ENCODE measurements around the gene CHCHD10.

CHCHD10 gene

GRCh38 chr22:23772315-23772648 lies 4.5 kb upstream of the CHCHD10 start:
- no peak for DNase-seq

GRCh38 chr22:23769321-23769965 lies 1.7 kb upstream of the CHCHD10 start:
- DNase-seq: no peak

GRCh38 chr22:23767303-23767672 lies 484 bp downstream of the CHCHD10 start:
- DNase-seq: no peak

- no peak for DNase-seq
Observed at GRCh38 chr22:23764899-23765881, 2.6 kb downstream of the CHCHD10 start.

- no peak for DNase-seq
Observed at GRCh38 chr22:23763954-23764353, 3.8 kb downstream of the CHCHD10 start.

- no peak for DNase-seq
Observed at GRCh38 chr22:23763579-23763945, 4.2 kb downstream of the CHCHD10 start.

GRCh38 chr22:23762842-23763578 lies 4.8 kb downstream of the CHCHD10 start, which contains the start of gene C22orf15:
TSS of gene C22orf15 (plus strand) at chr22:23762990. CDS start at chr22:23763307, 317 bp downstream.
- peak in 1 of 2 experiments; percentile 2 for DNase-seq

GRCh38 chr22:23760056-23760455 lies 7.7 kb downstream of the CHCHD10 start:
- DNase-seq: no peak

GRCh38 chr22:23759566-23759965 lies 8.2 kb downstream of the CHCHD10 start:
- DNase-seq: no peak

- DNase-seq: no peak
Observed at GRCh38 chr22:23756891-23757290, 10.9 kb downstream of the CHCHD10 start.

GRCh38 chr22:23755711-23756110 lies 12.1 kb downstream of the CHCHD10 start:
- no peak for DNase-seq

GRCh38 chr22:23754980-23755636 lies 12.7 kb downstream of the CHCHD10 start:
- peak in 1 of 2 experiments; percentile 7 for DNase-seq

- DNase-seq: no peak
Observed at GRCh38 chr22:23754220-23754919, 13.4 kb downstream of the CHCHD10 start, which contains the start of gene VPREB3. TSS of gene VPREB3 (minus strand) at chr22:23754425. CDS start at chr22:23754363, 62 bp downstream.

- no peak for DNase-seq
Observed at GRCh38 chr22:23753385-23753784, 14.4 kb downstream of the CHCHD10 start.

- DNase-seq: no peak
Observed at GRCh38 chr22:23752750-23753149, 15.0 kb downstream of the CHCHD10 start.

- DNase-seq: no peak
Observed at GRCh38 chr22:23752090-23752691, 15.6 kb downstream of the CHCHD10 start.

- DNase-seq: peak in 1 of 2 experiments; percentile 18
Observed at GRCh38 chr22:23751441-23751996, 16.3 kb downstream of the CHCHD10 start.

- DNase-seq: peak; percentile 45 to 70
Observed at GRCh38 chr22:23750714-23751440, 16.9 kb downstream of the CHCHD10 start, which contains the start of gene ZNF70. TSS of gene ZNF70 (minus strand) at chr22:23751112. CDS start at chr22:23745140, 5,972 bp downstream.

- no peak for DNase-seq
Observed at GRCh38 chr22:23750367-23750713, 17.4 kb downstream of the CHCHD10 start.

GRCh38 chr22:23749841-23750301 lies 17.9 kb downstream of the CHCHD10 start:
- no peak for DNase-seq

Measured in SW 1271 (cell line).